ENCODE data around the gene ADAM12. TPM values are rescaled to one million over a fixed set of nuclear protein-coding genes. Genes with fewer than 3 reads are reported as not detected.

The ADAM12 gene
- total and polyA plus RNA-seq, 2 donors (not counting 1 experiment from before 2014, with no cell fraction given), result 21.0 to 56.9 TPM

DNA sequence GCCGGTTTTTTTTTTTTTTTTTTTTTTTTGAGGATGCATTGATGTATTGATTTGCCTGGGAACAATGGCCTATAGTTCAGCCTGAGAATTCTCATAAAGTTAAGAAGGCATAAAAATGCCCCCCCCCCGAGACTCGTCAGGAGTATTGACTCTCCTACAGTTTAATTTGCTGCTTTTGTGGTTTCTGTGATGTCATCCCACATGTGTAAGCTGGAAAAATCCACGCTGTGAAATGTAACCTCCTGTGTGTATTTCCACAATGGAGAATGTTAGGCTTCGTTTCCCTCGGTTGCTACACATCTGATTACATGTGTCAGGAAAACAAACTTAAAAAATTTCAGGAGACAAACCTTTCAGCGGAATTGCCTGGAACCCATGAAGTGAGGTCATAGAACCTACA, 374.0 kb downstream of the ADAM12 start:
- peak; percentile 53 to 90 for DNase-seq (ENCODE audit: low read depth in 2 of 2)
- H3K27ac ChIP-seq (ENCODE audit: insufficient read depth, low read length), result no peak overlapping the region
- no peaks in the 10 kb centered on the region for H3K79me2 ChIP-seq (ENCODE audit: control insufficient read depth, insufficient read depth, low read length)
- H3K4me2 ChIP-seq (ENCODE audit: extremely low read depth, insufficient read depth, low read length), result no peak overlapping the region
- TF ChIP-seq CTCF (conservative IDR thresholded peaks at IDR 0.05 in 1 of 2, IDR thresholded peaks at IDR 0.05 in 1 of 2; ENCODE audit: low read depth in 1 of 2, low read length in 2 of 2) (no peak), EZH2 (IDR thresholded peaks at IDR 0.05; ENCODE audit: low read length, missing control alignments) (no peak)
- H3K36me3 ChIP-seq (ENCODE audit: control insufficient read depth, insufficient read depth, low read length), result no peaks in the 10 kb centered on the region
- H3K27me3 ChIP-seq (ENCODE audit: control insufficient read depth, insufficient read depth, low read length), result no peaks in the 10 kb centered on the region
- H4K20me1 ChIP-seq (ENCODE audit: control insufficient read depth, extremely low read depth, insufficient read depth, low read length), result no peaks in the 10 kb centered on the region
- H2AFZ ChIP-seq (ENCODE audit: low read length), result no peak overlapping the region
- peaks cover 15% of the 10 kb centered on the region for H3K4me1 ChIP-seq (ENCODE audit: control insufficient read depth, extremely low read depth, insufficient read depth, low read length)
- no peak overlapping the region for H3K4me3 ChIP-seq (replicated peaks in 1 of 4; ENCODE audit: control extremely low read depth in 1 of 4, insufficient read depth in 1 of 4, low read depth in 3 of 4, low read length in 4 of 4)
- H3K9ac ChIP-seq (ENCODE audit: insufficient read depth, low read length), result no peak overlapping the region
- no peaks in the 10 kb centered on the region for H3K9me3 ChIP-seq (ENCODE audit: control insufficient read depth, insufficient read depth, low read depth, low read length)

- Histone ChIP-seq H3K4me2 (ENCODE audit: extremely low read depth, insufficient read depth, low read length) (no peak overlapping the region), H3K36me3 (ENCODE audit: control insufficient read depth, insufficient read depth, low read length) (no peaks in the 10 kb centered on the region), H3K9ac (ENCODE audit: insufficient read depth, low read length) (no peak overlapping the region), H3K4me1 (ENCODE audit: control insufficient read depth, extremely low read depth, insufficient read depth, low read length) (peaks cover 15% of the 10 kb centered on the region), H3K4me3 (replicated peaks in 1 of 4; ENCODE audit: control extremely low read depth in 1 of 4, insufficient read depth in 1 of 4, low read depth in 3 of 4, low read length in 4 of 4) (no peak overlapping the region), H3K27ac (ENCODE audit: insufficient read depth, low read length) (no peak overlapping the region), H3K27me3 (ENCODE audit: control insufficient read depth, insufficient read depth, low read length) (no peaks in the 10 kb centered on the region), H2AFZ (ENCODE audit: low read length) (no peak overlapping the region), H3K9me3 (ENCODE audit: control insufficient read depth, insufficient read depth, low read depth, low read length) (no peaks in the 10 kb centered on the region), H4K20me1 (ENCODE audit: control insufficient read depth, extremely low read depth, insufficient read depth, low read length) (no peaks in the 10 kb centered on the region), H3K79me2 (ENCODE audit: control insufficient read depth, insufficient read depth, low read length) (no peaks in the 10 kb centered on the region)
- peak; percentile 90 to 97 for DNase-seq (ENCODE audit: low read depth in 2 of 2)
- TF ChIP-seq CTCF (conservative IDR thresholded peaks at IDR 0.05 in 1 of 2, IDR thresholded peaks at IDR 0.05 in 1 of 2; ENCODE audit: low read depth in 1 of 2, low read length in 2 of 2), result no peak
- TF ChIP-seq EZH2 (IDR thresholded peaks at IDR 0.05; ENCODE audit: low read length, missing control alignments), result no peak
Measured at GRCh38 chr10:126013489-126014281, 374.6 kb downstream of the ADAM12 start.

DNA sequence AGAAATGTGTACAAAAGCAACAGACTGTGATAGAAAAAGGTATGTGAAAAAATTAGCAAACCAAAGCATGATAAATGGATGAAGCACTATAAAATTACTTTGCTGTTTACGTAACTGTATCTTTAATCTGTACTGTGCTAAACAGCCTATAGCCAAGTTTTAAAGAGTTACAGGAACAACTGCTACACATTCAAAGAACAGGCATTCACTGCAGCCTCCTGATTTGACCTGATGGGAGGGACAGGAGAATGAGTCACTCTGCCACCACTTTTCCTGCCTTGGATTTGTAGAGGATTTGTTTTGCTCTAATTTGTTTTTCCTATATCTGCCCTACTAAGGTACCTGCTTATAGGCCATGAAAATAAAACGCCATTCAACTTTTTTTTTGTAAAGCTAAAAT, 375.8 kb downstream of the ADAM12 start:
- no peak overlapping the region for H2AFZ ChIP-seq (ENCODE audit: low read length)
- H3K27me3 ChIP-seq (ENCODE audit: control insufficient read depth, insufficient read depth, low read length), result peaks cover 2% of the 10 kb centered on the region
- no peaks in the 10 kb centered on the region for H3K36me3 ChIP-seq (ENCODE audit: control insufficient read depth, insufficient read depth, low read length)
- no peak overlapping the region for H3K9ac ChIP-seq (ENCODE audit: insufficient read depth, low read length)
- H3K4me1 ChIP-seq (ENCODE audit: control insufficient read depth, extremely low read depth, insufficient read depth, low read length), result peaks cover 11% of the 10 kb centered on the region
- H3K9me3 ChIP-seq (ENCODE audit: control insufficient read depth, insufficient read depth, low read depth, low read length), result no peaks in the 10 kb centered on the region
- DNase-seq (ENCODE audit: low read depth in 2 of 2), result peak in 1 of 2 donors; percentile 53
- H3K4me2 ChIP-seq (ENCODE audit: extremely low read depth, insufficient read depth, low read length), result no peak overlapping the region
- no peaks in the 10 kb centered on the region for H3K79me2 ChIP-seq (ENCODE audit: control insufficient read depth, insufficient read depth, low read length)
- TF ChIP-seq CTCF (conservative IDR thresholded peaks at IDR 0.05 in 1 of 2, IDR thresholded peaks at IDR 0.05 in 1 of 2; ENCODE audit: low read depth in 1 of 2, low read length in 2 of 2) (no peak), EZH2 (IDR thresholded peaks at IDR 0.05; ENCODE audit: low read length, missing control alignments) (no peak)
- H3K4me3 ChIP-seq (replicated peaks in 1 of 4; ENCODE audit: control extremely low read depth in 1 of 4, insufficient read depth in 1 of 4, low read depth in 3 of 4, low read length in 4 of 4), result no peak overlapping the region
- no peaks in the 10 kb centered on the region for H4K20me1 ChIP-seq (ENCODE audit: control insufficient read depth, extremely low read depth, insufficient read depth, low read length)
- H3K27ac ChIP-seq (ENCODE audit: insufficient read depth, low read length), result no peak overlapping the region

Data from fibroblast of lung (primary cell).